Measurements from ENCODE around the gene CEMP1.
"Not testable (repeated sequence)": the region's sequence is repeated elsewhere in the genome, so short reads cannot be mapped to it uniquely, and the experiment has no call there.

CEMP1 gene

DNA sequence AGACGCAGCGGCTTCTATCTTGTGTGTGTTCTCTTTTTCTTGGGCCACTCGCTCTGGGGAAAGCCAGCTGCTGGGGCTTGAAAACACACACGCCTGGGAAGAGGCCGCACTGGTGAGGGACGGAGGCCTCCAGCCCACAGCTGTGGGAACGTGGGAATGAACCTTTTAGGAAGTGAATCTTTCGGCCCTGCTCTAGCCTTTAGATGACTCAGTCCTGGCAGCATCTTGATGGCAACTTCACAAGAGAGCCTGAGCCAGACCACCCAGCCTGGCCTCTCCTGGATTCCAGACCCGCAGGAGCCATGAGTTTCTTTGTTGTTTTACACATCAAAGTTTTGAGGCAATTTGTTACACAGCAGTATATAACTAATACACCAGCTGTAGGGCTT lies 4.4 kb upstream of the CEMP1 start:
- no peak for DNase-seq

DNA sequence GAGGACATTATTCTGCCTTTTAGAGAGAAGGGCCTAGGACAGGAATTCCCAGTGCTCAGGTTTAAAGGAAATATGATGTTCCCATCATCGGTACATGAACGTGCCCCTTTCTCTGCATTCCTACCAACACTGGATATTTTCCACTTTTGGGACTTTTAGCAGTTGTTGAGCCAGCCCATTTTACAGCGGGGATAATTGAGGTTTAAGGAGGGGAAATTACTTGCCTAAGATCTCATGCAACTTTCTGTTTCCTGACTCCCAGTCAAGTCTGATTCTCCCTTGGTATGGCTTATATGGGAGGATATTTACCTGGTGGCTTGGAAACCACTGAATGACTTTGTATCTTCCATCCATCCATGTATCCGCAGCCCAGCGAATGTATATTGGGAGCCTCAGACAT lies 3.1 kb upstream of the CEMP1 start:
- not testable (repeated sequence) for DNase-seq

DNA sequence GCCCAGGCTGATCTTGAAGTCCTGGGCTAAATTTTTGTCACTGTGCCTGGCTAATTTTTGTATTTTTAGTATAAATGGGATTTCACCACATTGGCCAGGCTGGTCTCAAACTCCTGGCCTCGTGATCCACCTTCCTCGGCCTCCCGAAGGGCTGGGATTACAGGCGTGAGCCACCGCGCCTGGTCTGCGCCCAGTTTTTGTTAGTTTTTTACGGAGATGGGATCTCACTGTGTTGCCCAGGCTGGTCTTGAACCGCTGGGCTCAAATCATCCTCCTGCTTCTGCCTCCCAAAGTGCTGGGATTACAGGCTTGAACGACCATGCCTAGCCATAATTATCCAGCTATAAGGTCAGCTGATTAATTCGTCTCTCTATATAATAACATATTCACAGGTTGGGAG lies 2.7 kb upstream of the CEMP1 start:
- no peak for DNase-seq

DNA sequence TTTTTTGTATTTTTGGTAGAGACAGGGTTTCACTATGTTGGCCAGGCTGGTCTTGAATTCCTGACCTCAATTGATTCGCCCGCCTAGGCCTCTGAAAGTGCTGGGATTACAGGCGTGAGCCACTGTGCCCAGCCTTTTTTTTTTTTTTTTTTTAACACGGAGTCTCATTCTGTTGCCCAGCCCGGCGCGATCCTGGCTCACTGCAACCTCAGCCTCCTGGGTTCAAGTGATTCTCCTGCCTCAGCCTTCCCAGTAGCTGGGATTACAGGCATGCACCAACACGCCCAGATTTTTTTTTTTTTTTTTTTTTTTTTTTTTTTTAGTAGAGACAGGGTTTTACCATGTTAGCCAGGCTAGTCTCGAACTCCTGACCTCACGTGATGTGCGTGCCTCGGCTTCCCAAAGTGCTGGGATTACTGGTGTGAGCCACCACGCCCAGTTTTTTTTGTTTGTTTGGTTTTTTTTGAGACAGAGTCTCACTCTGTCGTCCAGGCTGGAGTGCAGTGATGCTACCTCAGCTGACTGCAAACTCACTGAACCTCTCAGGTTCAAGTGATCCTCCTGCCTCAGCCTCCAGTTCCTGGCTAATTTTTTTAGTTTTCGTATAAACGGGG lies 2.0 kb upstream of the CEMP1 start:
- DNase-seq, result not testable (repeated sequence)

DNA sequence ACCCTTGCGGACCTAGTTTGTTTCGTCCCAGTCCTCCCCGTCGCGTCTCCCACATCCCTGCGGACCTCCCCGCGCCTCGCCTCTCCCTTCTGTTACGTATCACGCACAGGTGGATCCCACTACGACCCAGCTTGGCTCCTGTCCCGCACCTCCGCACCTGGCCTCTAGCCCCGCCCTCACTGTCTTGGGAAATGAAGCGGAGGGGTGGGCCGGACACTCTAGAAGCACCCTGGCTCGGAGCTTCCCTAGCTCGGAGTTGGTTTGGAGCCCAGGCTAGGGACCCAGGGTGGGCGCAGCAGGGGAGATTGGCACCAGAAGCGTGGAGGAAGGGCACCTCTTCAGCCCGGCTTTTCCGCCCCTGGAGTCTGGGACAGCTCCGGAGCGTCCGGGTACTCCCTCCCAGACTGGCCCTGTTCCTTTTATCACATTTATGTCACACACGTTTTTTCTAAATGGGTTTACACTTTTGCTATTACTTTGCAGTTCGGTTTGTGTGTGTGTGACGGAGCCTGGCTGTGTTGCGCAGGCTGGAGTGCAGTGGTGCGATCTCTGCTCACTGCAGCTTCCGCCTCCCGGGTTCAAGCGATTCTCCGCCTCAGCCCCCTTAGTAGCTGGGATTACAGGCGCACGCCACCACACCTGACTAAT lies 1.4 kb upstream of the CEMP1 start:
- peak; percentile 81 for DNase-seq

DNA sequence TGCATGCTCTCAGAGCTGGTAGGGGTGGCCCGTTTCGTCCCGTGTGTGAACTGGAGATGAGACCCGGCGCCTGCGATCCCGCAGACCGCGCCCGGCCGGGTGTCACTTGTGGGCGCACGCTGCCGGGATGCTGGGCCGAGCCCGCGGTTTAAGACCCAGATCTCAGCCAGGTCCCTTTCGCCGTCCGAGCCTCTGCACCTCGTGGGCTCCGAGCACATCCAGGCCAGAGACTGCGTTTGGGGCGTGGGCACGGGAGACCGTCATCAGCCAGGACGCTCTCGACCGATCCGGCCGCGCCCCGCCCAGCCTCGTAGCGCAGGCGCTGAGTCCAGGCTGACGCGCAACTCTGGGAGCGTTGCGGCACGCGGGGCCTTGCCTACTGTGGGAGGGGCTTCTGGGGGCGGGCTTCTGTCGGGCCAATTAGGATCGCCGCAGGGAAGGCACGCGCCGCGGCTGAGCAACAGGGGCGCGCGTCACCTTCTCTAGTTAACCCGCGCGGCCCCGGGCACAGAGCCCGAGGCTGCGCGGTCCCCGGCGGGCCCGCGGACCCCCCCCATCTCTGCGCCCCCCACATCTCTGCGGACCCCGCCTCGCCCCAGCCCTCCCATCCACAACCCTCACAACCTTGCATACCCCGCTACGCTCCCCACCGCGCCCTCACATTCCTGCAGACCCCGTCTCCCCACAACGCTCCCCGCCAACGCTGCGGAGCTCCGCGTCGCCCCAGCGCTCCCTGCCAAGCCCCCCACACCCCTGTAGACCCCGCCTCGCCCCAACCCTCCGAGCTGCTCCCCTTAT lies 687 bp upstream of the CEMP1 start:
- DNase-seq, result peak; percentile 97

DNA sequence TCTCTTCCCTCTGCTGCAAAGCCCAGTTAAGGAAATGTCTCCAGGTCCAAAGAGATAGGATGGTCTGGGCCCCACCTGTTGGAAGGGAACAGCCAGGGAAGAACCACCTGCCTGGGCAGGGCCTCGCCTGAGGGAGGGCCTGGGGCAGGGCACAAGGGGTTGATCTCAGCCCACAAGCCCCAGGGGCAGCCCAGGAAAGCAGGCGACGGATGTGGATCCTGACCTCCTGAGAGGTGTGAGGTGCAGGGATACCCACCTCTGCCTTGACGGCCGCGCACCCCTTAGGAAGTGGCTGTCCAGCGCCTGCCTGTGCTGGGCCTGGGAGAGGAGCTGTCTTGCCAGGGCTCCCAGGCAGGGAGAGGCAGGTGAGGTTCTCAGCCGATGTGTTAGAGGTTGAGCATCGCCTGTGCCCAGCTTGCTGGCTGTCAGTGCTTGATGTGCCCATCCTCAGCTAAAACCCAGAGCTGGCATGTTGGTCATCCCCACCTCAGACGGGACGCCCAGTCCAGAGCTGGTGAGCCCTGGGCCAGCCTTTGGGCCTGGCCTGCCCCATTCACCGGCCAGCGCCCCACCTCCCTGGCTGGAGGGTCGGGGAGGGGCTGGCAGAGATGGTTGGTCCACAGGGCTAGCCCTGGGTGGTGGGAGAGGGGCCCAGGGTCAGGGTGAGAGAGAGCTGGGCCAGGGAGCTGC lies 434 bp downstream of the CEMP1 start:
- no peak for DNase-seq

DNA sequence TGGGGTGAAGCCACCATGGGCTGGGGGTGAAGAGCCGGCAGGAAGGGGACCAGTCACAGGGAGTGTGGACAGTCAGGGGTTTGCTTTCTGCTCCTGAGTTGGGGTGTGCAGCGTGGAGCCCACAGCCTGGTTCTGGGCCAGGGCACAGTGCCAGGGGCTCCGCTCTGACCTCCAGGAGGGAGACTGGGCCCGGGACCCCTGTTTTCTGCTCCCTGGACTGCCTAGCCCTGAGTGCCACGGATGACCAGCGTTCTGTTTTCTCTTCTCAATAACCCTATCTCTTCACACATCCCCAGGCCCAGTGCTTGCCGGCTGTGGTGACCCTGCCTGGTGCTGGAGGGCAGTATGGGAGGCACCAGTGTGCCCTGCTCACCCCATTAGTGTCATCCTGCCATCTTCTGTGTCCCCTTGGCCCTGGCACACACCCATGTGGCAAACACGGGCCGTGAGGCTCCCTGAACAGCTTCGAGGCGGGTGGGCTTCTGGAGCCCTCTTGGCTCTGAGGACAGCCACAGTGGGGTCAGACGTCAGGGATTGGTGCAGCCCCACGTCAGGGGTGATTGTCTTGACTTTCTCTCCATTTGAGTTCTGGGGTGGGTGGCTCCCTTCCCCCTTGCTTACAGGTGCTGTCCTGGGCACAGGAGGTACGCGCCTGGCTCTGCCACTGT lies 1.1 kb downstream of the CEMP1 start:
- DNase-seq, result no peak

DNA sequence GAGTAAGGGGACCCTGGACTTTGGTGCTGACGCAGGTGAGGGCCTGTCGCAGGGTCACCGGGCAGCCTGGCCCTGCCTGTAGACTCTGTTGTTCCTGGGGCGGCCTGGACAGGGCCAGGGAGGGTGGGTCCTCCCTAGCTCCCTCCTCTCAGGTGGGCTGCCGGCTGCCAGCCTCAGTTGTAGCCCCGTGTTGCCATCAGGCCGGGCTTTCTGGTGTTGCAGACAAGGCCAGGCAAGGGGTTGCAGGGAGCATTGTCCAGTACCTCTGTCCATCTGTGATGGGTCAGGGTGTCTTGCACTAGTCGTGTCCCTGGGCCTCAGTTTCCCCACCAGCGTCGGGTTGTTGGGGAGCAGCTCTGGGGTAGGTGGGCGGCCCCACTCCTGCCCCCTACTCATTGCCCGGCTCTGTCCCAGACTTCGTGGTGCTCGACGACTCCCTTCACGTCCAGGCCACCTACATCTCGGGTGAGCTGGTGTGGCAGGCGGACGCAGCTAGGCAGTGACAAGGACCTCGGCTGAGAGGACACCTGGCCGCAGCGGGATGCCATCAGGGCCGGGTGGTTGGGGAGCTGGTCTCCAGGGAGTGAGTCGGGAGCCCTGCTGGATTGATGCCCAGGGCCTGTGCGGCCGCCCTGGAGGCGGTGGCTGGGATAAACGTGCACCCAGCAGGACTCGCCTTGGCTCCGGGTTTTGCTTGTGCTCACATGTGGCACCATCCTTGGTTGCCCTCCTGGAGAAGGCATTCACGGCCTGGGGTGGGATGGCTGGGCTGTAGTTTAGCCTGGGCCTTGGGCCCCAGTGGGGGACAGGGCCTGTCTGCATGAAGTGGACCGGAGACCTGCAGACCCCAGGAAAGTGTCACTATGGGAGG lies 1.9 kb downstream of the CEMP1 start:
- DNase-seq, result no peak

DNA sequence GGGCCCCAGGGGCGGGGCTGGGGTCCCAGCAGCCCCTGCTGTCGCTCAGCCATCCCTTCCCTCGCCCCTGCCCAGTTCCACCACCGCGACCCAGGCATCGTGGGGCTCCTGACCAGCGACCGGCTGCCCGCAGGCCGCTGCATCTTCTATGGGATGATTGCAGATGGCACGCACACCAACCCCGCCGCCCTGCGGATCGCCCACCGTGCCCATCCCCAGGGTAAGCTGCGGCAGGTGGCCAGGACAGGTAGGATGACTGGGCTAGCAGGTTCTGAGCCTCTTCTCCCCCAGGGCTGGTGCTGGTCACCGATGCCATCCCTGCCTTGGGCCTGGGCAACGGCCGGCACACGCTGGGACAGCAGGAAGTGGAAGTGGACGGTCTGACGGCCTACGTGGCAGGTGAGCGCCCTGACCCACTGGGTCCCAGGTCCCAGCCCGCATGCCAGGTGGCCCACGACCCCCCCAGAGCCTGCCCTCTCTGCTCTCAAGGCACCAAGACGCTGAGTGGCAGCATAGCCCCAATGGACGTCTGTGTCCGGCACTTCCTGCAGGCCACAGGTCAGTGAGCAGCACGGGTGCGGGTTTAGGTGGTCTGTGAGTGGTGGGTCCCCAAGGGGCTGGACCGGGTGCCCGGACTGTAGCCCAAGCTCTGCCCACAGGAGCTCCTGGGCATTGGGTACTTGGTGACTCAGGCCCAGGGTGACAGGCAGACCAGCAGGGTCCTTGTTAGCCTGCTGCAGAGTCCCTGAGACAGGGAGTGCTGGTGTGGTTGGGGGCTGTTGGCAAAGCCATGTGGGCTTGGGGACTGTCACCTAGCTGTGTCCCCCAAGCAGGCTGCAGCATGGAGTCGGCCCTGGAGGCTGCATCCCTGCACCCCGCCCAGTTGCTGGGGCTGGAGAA lies 2.8 kb downstream of the CEMP1 start:
- no peak for DNase-seq

DNA sequence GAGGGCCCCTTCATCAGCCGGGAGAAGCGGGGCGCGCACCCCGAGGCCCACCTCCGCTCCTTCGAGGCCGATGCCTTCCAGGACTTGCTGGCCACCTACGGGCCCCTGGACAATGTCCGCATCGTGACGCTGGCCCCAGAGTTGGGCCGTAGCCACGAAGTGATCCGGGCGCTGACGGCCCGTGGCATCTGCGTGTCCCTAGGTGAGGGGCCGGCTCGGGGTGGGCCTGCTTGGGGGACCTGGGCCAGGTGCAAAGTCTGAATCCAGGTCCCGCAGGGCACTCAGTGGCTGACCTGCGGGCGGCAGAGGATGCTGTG lies 3.5 kb downstream of the CEMP1 start:
- no peak for DNase-seq

DNA sequence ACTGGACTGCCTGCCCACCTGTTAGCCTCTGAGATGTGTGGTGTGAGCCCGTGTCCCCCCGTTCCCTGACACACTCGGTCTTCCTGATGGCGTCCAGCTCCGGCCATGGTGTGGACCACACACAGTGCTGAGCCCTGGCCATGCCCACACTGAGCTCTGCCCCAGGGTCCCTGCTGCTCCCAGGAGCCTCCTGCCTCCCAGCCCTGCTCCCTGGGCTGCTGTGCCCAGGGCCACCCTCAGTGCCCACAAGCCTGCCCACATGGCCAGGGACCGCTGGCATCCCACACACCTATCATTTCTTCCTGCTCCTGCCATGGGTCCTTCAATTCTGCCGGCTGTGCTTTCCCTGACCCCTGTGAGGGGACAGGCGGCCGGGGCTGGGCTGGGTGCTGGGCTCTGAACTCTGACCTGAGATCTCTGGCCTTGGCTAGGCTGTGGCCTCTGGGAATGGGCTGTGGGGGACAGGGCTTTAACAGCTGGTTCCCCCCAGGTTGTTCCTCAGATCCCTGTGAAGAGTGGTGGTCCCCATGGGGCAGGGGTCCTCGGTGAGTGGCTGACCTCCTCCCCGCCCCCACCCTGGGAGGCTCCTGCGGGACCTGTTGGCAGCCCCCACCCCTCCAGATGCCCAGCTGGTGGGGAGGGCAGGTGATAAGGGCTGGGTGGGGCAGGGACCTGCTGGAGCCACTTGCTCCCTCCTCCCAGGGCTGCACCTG lies 4.0 kb downstream of the CEMP1 start:
- no peak for DNase-seq

DNA sequence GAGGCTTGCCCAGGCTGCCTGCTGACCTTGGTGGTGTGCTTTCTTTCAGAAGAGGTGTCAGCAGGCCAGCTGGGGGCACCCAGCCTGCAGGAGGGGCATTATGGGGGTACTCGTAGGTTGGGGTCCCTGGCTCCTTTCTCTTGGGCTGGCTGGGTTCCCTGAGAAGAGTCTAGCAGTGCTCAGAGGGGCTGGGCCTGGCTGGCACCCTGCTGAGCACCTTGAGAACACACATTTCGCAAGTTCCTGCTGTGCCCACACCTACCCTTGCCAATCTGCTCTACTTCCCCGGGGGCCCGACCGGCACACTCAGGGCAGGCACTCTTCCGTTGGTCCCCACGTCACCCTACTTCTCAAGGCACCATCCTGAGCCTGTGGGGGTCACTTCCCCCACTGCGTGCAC lies 5.1 kb downstream of the CEMP1 start:
- no peak for DNase-seq

DNA sequence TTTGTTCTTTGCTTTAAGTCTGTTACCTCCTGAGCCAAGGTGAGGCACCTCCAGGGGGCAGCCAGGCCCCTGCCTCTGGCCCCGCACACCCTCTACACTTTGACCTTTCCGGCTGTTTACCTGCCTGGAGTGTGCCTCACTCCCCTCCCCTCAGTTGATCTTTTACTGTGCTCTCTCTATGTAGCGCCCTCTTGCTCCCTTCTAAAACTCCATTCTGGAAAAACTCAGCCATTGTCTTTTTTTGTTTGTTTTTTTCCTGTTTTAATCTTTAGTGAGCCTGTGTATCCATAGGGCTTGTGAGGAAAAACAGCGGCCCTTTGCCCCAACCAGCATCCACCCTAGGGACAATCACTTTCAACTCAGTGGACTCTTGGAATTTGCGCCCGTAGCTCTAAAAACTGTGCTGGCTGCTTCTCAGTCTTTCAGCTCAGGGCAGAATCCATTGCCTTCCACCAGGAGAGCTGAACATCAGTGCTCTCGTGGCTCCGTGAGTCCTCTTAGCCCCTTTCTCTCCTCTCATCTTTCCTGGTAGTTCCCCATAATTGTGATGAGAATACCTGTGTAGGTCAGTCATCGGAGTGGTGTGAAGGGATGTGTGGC lies 6.8 kb downstream of the CEMP1 start:
- DNase-seq, result no peak

DNA sequence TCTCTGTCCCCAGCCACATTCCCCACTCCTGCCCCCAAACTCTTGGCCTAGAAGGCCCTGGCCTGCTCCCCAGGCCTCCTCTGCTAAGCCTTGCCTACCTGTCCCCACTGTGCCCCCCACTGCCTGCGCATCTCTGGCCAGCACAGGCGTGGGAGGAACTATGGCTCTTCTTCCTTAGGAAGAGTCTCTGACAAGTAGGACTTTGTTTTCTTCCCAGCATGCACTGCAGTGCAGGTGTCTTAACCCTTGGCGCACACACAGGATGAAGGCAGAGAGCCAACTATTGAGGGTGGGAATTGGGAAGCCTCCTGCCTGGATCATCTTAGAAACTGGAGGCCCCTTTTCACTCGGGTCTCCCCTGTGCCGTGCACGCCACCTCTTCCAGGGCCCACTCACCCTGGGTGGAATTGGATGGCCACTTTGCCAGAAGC lies 7.4 kb downstream of the CEMP1 start:
- no peak for DNase-seq

DNA sequence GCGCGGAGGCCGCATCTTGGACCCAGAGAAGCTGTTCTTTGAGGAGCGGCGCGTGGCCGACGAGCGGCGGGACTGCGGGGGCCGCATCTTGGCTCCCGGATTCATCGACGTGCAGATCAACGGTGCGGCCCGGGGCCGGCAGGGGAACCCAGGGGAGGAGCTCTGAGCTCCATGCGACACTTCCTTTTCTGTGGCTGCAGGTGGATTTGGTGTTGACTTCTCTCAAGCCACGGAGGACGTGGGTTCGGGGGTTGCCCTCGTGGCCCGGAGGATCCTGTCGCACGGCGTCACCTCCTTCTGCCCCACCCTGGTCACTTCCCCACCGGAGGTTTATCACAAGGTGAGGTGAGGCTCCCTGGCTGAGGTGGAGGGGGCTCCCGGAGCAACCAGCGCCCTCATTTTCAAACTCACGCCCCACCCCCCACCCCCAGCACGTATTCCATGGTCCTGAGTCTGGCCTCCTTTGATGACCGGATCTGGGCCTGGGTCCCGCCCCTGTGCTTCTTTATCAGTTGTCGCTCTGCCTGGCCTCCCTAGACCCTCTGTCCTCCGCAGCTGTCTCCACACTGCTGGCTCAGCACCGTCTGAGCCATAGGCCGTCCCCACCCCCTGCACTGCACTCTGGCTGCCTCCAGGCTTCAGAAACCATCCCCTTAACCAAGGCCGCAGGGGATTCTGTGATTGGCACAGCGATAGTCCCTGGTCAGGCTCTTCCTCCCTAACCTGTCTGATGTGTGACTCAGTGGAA lies 10.2 kb downstream of the CEMP1 start:
- DNase-seq, result peak; percentile 88

DNA sequence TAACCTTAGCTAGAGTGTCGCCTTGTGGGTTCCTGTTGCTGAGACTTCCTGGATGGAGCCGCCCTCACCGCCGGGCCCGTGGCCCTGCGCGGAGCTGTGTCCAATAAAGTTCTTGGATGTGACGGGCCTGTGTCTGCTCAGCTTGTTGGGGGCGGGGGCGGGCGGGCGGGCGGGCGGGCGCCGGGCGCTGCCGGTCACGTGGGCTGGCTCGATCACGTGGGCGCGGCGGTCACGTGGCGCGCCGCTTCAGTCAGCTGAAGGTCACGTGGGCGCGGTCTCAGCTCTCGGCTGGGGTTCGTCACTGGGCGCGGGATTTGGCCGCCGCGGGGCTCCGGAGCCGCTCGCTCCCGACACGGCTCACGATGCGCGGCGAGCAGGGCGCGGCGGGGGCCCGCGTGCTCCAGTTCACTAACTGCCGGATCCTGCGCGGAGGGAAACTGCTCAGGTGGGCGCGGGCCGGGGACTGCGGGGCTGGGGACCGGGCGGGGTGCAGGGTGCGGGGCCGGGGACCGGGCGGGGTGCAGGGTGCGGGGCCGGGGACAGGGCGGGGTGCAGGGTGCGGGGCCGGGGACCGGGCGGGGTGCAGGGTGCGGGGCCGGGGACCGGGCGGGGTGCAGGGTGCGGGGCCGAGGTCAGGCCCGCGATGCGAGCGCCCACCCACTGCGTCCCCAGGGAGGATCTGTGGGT lies 11.0 kb downstream of the CEMP1 start, which contains the start of gene AMDHD2:
AMDHD2 (plus strand) TSS at position 275 of the 687 bp plus-strand sequence; CDS start at position 363, 88 bp downstream.
- DNase-seq, result peak; percentile 91

DNA sequence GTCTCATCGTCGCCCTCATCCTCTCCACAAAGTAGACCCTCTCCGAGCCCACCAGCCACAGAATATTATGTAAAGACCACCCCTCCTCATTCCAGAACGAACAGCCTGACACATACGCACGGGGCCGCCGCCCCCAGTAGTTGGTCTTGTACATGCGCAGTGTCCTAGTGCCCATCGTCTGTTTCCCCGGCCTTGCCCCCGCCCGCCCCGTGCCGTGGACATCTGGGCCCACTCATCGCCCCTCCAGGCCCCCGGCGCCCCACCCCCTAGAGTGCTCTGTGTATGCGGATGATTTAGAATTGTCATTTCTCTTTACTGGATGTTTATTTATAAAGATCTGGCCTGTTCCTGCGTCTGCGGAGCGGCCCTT lies 11.5 kb downstream of the CEMP1 start:
- DNase-seq, result no peak

All from CD4-positive, alpha-beta T cell treated with Interleukin-17A for 1 hour (primary cell).